AG09319 (cell line): ENCODE measurements around the gene FOLR1.

Experiments
- DNase-seq: peaks from one replicate; pipeline ENCODE4 v3.0.0-alpha.2; 2010; ENCODE audit warnings: low read depth; ENCODE audit errors: extremely low read depth
- CTCF ChIP-seq: IDR thresholded peaks from 2 replicates; pipeline ENCODE4 v1.5.1; 2011; ENCODE audit warnings: low read depth, mild to moderate bottlenecking, inconsistent platforms, low read length, moderate library complexity

The FOLR1 gene

GRCh38 chr11:72209101-72209500, 17.2 kb downstream of the FOLR1 start:
- no peak for DNase-seq
- TF ChIP-seq CTCF = no peak

GRCh38 chr11:72216638-72217037, 24.7 kb downstream of the FOLR1 start, which contains the start of gene FOLR2:
FOLR2 (plus strand) TSS chr11:72216794; CDS start chr11:72218585, 1,791 bp downstream.
- no peak for DNase-seq

GRCh38 chr11:72217841-72218240, 25.9 kb downstream of the FOLR1 start:
- no peak for TF ChIP-seq CTCF
- DNase-seq = no peak

More at GRCh38 chr11:72216638-72217037, 24.7 kb downstream of the FOLR1 start, which contains the start of gene FOLR2:
- TF ChIP-seq CTCF = no peak

- TF ChIP-seq CTCF = no peak
- DNase-seq = no peak
These were observed 26.4 kb downstream of the FOLR1 start for GRCh38 chr11:72218251-72218745.

GRCh38 chr11:72220696-72221363, 28.9 kb downstream of the FOLR1 start:
- no peak for TF ChIP-seq CTCF
- no peak for DNase-seq

- no peak for TF ChIP-seq CTCF
- no peak for DNase-seq
These were observed 29.6 kb downstream of the FOLR1 start for GRCh38 chr11:72221386-72222075.
